ENCODE results near the gene GHRL.

Gene GHRL

GRCh38 chr3:10335190-10335738, 42.5 kb upstream of the GHRL start:
- H3K4me3 ChIP-seq (ENCODE audit: low read depth, low read length) = no peak overlapping the region
- TF ChIP-seq CTCF (IDR thresholded peaks at IDR 0.05; ENCODE audit: low read depth, low read length) (no peak), POLR2A (IDR thresholded peaks at IDR 0.05; ENCODE audit: extremely low read depth, insufficient read length) (no peak), MYC (IDR thresholded peaks at IDR 0.05; ENCODE audit: low read depth, low read length) (no peak), MAX (IDR thresholded peaks at IDR 0.05; ENCODE audit: low read depth, low read length) (no peak)
- DNase-seq (ENCODE audit: low read depth) = no peak

- TF ChIP-seq MAX (IDR thresholded peaks at IDR 0.05; ENCODE audit: low read depth, low read length) (no peak), CTCF (IDR thresholded peaks at IDR 0.05; ENCODE audit: low read depth, low read length) (peak; percentile 41)
- no peak for DNase-seq (ENCODE audit: low read depth)
- H3K4me3 ChIP-seq (ENCODE audit: low read depth, low read length) = no peak overlapping the region
Observed at GRCh38 chr3:10334459-10334858, 41.7 kb upstream of the GHRL start.

GRCh38 chr3:10334042-10334441, 41.3 kb upstream of the GHRL start:
- DNase-seq (ENCODE audit: low read depth) = no peak
- no peak overlapping the region for H3K4me3 ChIP-seq (ENCODE audit: low read depth, low read length)
- TF ChIP-seq POLR2A (IDR thresholded peaks at IDR 0.05; ENCODE audit: extremely low read depth, insufficient read length) (no peak), CTCF (IDR thresholded peaks at IDR 0.05; ENCODE audit: low read depth, low read length) (no peak), MYC (IDR thresholded peaks at IDR 0.05; ENCODE audit: low read depth, low read length) (no peak), MAX (IDR thresholded peaks at IDR 0.05; ENCODE audit: low read depth, low read length) (no peak)

- DNase-seq (ENCODE audit: low read depth) = peak; percentile 25
- no peak for TF ChIP-seq MAX (IDR thresholded peaks at IDR 0.05; ENCODE audit: low read depth, low read length)
- TF ChIP-seq MYC (IDR thresholded peaks at IDR 0.05; ENCODE audit: low read depth, low read length) = no peak
- no peak for TF ChIP-seq CTCF (IDR thresholded peaks at IDR 0.05; ENCODE audit: low read depth, low read length)
- no peak overlapping the region for H3K4me3 ChIP-seq (ENCODE audit: low read depth, low read length)
Observed at GRCh38 chr3:10333349-10333650, 40.6 kb upstream of the GHRL start.

GRCh38 chr3:10332481-10333348, 40.0 kb upstream of the GHRL start:
- no peak for TF ChIP-seq MAX (IDR thresholded peaks at IDR 0.05; ENCODE audit: low read depth, low read length)
- TF ChIP-seq CTCF (IDR thresholded peaks at IDR 0.05; ENCODE audit: low read depth, low read length) = no peak
- TF ChIP-seq MYC (IDR thresholded peaks at IDR 0.05; ENCODE audit: low read depth, low read length) = no peak
- H3K4me3 ChIP-seq (ENCODE audit: low read depth, low read length) = no peak overlapping the region
- DNase-seq (ENCODE audit: low read depth) = no peak

Measured in NB4 (cell line).